Smooth muscle cell (in vitro differentiated cells): Measurements from ENCODE around the gene SASH3. TPM values are rescaled to one million over a fixed set of nuclear protein-coding genes. Genes with fewer than 3 reads are reported as not detected.

Source experiments
- DNase-seq: peaks from one replicate; lab custom pipeline; 2025; ENCODE audit not compliant: unreplicated experiment; lab: John Stamatoyannopoulos, UW
- H2AFZ ChIP-seq: fragments of 200-600 bp; sonication (generic); 2 replicates; pipeline ENCODE4 v1.6.0; 2016; ENCODE audit warnings: antibody characterized with exemption, low read depth, mild to moderate bottlenecking
- H3F3A ChIP-seq: fragments of 200-600 bp; sonication (generic); 2 replicates; pipeline ENCODE4 v1.6.0; 2017; ENCODE audit warnings: antibody characterized with exemption, low read depth
- H3K27ac ChIP-seq: fragments of 200-600 bp; sonication (generic); 2 replicates; pipeline ENCODE4 v1.5.1; 2016; ENCODE audit warnings: low read depth, mild to moderate bottlenecking
- H3K27me3 ChIP-seq: fragments of 200-600 bp; sonication (generic); 2 replicates; pipeline ENCODE4 v1.6.1; 2016; ENCODE audit warnings: low read depth, mild to moderate bottlenecking
- H3K36me3 ChIP-seq: fragments of 200-600 bp; sonication (generic); 2 replicates; pipeline ENCODE4 v1.5.1; 2016; ENCODE audit warnings: low read depth
- H3K4me1 ChIP-seq: fragments of 200-600 bp; sonication (generic); 2 replicates; pipeline ENCODE4 v1.5.1; 2016; ENCODE audit warnings: low read depth
- H3K4me2 ChIP-seq: fragments of 200-600 bp; sonication (generic); 2 replicates; pipeline ENCODE4 v1.6.0; 2016; ENCODE audit warnings: mild to moderate bottlenecking
- H3K4me3 ChIP-seq: fragments of 200-600 bp; sonication (generic); 2 replicates; pipeline ENCODE4 v1.5.1; 2016; ENCODE audit warnings: mild to moderate bottlenecking
- H3K79me2 ChIP-seq: fragments of 200-600 bp; sonication (generic); 2 replicates; pipeline ENCODE4 v1.6.0; 2016; ENCODE audit warnings: low read depth, mild to moderate bottlenecking
- H3K9ac ChIP-seq: fragments of 200-600 bp; sonication (generic); 2 replicates; pipeline ENCODE4 v1.6.0; 2016; ENCODE audit warnings: low read depth
- H3K9me3 ChIP-seq: fragments of 200-600 bp; sonication (generic); replicated peaks from 2 replicates; pipeline ENCODE4 v1.5.1; 2016; ENCODE audit warnings: low read depth
- H4K20me1 ChIP-seq: fragments of 200-600 bp; sonication (generic); 2 replicates; pipeline ENCODE4 v1.6.0; 2016; ENCODE audit warnings: low read depth
- WGBS: methylation state at CpG from one replicate; pipeline ENCODE4 v1.1.7; 2016; ENCODE audit warnings: low lambda C conversion rate; 5-methylcytosine and 5-hydroxymethylcytosine counted together
- polyA plus RNA-seq: library from polyadenylated mRNA; unstranded; fragments of >200 nt; fragmentation: Nextera tagmentation; extraction: Ambion mirVana; gene quantifications from 2 replicates; pipeline ENCODE4 v1.2.1, GENCODE V29; 2016
- total RNA-seq: library from RNA; depleted of rRNA; stranded (reverse); fragments of >200 nt; gene quantifications from 2 replicates; pipeline ENCODE4 v1.2.3, GENCODE V29; 2014
- TF ChIP-seq, protein P1 (sequence below): fragments of 200-600 bp; sonication (generic); IDR thresholded peaks from 2 replicates; pipeline ENCODE4 v1.5.1; 2017; ENCODE audit warnings: borderline replicate concordance, mild to moderate bottlenecking, antibody characterized with exemption; ENCODE audit not compliant: insufficient read depth, poor library complexity, severe bottlenecking

The SASH3 gene
- total and polyA plus RNA-seq, 2 experiments from 2014 or later, result not detected

DNA sequence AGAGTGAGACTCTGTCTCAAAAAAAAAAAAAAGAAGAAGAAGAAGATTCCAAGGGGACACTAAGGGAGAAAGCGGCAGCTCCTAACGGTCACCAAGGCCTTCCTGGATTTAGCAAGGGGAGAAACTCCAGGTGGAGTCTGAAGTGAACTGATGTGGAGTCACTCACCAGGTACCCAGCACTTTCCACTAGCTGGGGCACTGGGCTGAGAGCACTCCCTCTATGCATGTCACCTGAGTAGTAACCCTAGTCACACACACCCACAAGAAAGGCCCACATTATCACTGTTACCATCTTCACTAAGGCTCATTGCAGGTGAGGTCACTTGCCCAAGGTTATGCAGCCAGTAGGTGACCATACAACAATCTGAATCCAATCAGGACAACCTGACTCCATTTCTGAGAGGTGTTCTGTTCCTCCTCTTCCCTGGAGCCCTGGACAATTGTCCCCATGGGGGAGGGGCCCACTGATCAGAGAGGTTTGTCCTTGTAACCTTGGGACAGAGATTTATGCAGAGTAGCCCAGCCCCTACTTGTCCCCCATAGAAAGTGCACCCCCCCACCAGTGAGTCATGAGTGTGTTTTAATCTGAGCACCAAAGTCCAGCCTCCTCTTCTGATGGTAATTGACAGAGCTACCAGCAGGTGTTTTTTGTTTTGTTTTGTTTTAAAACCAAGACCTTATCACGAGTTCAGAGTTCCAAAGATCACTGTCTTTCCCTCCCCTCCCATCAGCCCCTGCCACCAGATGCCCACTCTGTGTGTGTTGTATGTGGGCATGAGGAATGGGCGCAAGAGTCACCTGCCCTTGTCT, 5.9 kb upstream of the SASH3 start:
- H4K20me1 ChIP-seq, result no peaks in the 10 kb centered on the region
- no peak overlapping the region for H3K9ac ChIP-seq
- H3K36me3 ChIP-seq, result no peaks in the 10 kb centered on the region
- no peaks in the 10 kb centered on the region for H3K79me2 ChIP-seq
- no peaks in the 10 kb centered on the region for H3F3A ChIP-seq
- no peak overlapping the region for H3K4me2 ChIP-seq
- H3K27ac ChIP-seq, result no peak overlapping the region
- H3K9me3 ChIP-seq, result no peaks in the 10 kb centered on the region
- no peak for DNase-seq
- 69% methylated on average over 4 of the region's 4 CpGs for WGBS
- no peak overlapping the region for H2AFZ ChIP-seq
- TF ChIP-seq, protein P1, sequence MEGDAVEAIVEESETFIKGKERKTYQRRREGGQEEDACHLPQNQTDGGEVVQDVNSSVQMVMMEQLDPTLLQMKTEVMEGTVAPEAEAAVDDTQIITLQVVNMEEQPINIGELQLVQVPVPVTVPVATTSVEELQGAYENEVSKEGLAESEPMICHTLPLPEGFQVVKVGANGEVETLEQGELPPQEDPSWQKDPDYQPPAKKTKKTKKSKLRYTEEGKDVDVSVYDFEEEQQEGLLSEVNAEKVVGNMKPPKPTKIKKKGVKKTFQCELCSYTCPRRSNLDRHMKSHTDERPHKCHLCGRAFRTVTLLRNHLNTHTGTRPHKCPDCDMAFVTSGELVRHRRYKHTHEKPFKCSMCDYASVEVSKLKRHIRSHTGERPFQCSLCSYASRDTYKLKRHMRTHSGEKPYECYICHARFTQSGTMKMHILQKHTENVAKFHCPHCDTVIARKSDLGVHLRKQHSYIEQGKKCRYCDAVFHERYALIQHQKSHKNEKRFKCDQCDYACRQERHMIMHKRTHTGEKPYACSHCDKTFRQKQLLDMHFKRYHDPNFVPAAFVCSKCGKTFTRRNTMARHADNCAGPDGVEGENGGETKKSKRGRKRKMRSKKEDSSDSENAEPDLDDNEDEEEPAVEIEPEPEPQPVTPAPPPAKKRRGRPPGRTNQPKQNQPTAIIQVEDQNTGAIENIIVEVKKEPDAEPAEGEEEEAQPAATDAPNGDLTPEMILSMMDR, result no peak
- no peaks in the 10 kb centered on the region for H3K27me3 ChIP-seq
- H3K4me3 ChIP-seq, result no peak overlapping the region
- no peaks in the 10 kb centered on the region for H3K4me1 ChIP-seq

DNA sequence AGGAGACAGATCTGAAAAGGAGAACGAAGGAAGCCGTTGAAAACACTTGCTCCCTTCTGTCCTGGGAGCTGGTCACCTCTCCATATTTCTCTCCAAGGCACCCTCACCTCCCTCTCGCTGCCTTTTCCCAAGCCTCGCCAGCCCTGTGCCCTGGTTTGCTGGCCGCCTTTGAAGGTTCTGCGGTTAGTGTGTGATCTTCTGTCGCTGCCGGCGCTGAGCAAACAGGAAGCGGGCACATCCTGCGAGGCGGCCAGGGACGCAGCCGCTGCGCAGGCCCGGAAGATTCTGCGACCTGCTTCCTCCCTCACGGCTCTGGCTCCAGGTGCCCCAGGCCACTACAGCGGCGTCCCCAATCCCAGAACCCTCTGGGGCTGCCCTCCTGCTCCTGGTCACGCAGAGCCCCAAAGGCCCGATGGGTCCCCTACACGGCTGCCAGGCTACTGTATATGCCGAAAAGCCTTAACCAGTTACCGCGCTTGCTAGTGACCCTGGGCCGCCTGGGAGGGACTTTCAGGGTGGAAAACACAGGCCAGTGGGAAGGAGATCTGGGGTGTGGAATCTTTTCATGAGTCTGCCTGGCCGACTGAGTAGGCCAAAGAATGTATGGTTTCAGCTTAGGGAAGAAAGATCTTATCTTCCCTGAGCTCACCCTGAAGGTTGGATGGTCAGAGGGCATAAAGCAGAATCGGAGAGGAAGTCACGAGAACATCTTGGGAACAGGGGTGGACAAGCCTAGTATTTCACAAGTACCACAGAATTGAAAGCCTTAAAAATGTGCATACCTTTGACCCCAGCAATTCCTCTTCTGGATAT, 2.3 kb upstream of the SASH3 start:
- Histone ChIP-seq H3K4me3 (no peak overlapping the region), H3K27me3 (no peaks in the 10 kb centered on the region), H3K9me3 (no peaks in the 10 kb centered on the region), H3K36me3 (no peaks in the 10 kb centered on the region), H3K79me2 (no peaks in the 10 kb centered on the region), H3K27ac (no peak overlapping the region), H2AFZ (no peak overlapping the region), H3K4me2 (no peak overlapping the region), H3K4me1 (no peaks in the 10 kb centered on the region), H4K20me1 (no peaks in the 10 kb centered on the region), H3K9ac (no peak overlapping the region), H3F3A (no peaks in the 10 kb centered on the region)
- 89% methylated on average over 27 of the region's 30 CpGs for WGBS
- TF ChIP-seq, protein P1, result no peak
- no peak for DNase-seq

DNA sequence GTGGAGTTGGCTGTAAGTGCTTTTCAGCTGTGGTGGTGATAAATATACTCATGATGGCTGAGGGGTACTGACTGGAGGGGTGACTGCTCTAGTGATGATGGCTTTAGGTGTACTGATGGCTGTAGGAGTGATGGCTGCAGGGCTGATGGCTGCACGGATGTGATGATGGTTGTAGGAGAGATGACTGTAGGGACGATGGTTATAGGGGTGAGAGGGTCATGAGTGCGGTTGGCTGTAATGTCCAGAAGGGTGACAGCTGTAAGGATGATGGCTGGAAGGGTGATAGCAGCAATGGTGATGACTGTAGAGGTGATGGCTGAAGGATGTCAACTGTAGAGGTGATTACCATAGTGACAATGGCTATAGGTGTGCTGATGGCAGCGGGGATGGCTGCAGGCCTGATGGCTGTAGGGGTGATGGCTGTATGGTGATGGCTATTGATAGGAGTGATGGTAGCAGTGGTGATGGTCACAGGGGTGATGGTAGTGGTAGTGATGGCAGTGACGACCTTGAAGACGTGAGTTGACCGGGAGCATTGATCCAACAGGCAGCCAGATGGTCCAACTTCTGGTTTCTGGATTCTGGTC, 570 bp upstream of the SASH3 start:
- Histone ChIP-seq H3K4me2 (no peak overlapping the region), H3K27ac (no peak overlapping the region), H3K27me3 (no peaks in the 10 kb centered on the region), H3K9ac (no peak overlapping the region), H2AFZ (no peak overlapping the region), H3K9me3 (no peaks in the 10 kb centered on the region), H4K20me1 (no peaks in the 10 kb centered on the region), H3K36me3 (no peaks in the 10 kb centered on the region), H3K4me1 (no peaks in the 10 kb centered on the region), H3K79me2 (no peaks in the 10 kb centered on the region), H3K4me3 (no peak overlapping the region), H3F3A (no peaks in the 10 kb centered on the region)
- no peak for DNase-seq
- 85% methylated on average over 7 of the region's 7 CpGs for WGBS
- TF ChIP-seq, protein P1, result no peak
